SW480 (cell line): ENCODE data around the gene PHACTR3.

Experiments used
- DNase-seq: peaks from one replicate; pipeline ENCODE4 v3.0.0-alpha.2; 2016; ENCODE audit warnings: low spot score

The PHACTR3 gene

GRCh38 chr20:59646487-59646886 is 42.1 kb downstream of the PHACTR3 start:
- DNase-seq: no peak

DNA sequence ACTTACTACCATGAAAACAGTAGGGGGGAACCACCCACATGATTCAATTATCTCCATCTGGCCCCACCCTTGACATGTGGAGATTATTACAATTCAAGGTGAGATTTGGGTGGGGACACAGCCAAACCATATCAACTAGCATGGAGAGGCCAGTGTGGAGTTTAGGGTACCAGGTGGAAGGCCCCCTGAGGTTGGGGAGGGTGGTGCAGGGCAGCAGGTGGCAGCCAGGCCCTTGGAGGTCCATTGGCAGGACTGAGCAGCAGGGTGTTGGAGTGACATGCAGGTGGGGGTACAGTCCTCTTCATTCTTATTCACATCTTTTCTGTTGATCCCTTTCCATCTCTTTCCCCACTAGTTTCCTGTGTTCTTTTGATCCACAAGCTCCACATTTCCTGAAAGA is 42.9 kb downstream of the PHACTR3 start:
- DNase-seq: no peak

DNA sequence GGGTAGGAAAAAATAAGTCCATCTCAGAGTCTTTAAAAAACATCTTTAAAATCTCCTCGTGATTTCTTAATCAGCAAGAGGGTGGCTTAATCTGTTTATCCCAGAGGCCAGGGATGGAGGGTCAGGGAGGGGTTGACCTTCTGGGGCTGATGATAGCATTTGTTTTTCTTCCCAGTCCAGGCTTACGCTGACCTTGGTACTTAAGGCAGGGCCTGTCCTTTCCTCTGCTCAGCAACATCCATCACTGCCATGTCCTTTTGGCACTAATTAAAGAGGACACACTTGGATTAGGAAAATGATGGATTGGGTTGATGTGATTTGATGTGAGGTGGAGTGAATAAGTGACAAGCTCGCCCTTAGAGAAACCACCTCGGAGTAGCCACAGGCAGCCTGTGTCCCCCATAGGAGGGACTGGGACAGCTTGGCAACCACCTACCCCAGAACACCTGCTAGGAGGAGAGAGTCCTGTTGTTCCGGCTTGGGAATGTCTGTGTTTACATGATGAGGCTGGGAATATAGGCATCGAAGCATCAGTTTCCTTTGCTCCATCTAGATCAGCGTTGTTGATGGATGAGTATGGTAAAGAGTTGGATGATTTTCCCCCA is 44.2 kb downstream of the PHACTR3 start:
- DNase-seq: no peak

GRCh38 chr20:59650418-59650817 is 46.1 kb downstream of the PHACTR3 start:
- DNase-seq: peak; percentile 58

GRCh38 chr20:59652381-59652780 is 48.0 kb downstream of the PHACTR3 start:
- DNase-seq: no peak

- DNase-seq: no peak
These were observed 52.1 kb downstream of the PHACTR3 start for GRCh38 chr20:59656417-59656816.

DNA sequence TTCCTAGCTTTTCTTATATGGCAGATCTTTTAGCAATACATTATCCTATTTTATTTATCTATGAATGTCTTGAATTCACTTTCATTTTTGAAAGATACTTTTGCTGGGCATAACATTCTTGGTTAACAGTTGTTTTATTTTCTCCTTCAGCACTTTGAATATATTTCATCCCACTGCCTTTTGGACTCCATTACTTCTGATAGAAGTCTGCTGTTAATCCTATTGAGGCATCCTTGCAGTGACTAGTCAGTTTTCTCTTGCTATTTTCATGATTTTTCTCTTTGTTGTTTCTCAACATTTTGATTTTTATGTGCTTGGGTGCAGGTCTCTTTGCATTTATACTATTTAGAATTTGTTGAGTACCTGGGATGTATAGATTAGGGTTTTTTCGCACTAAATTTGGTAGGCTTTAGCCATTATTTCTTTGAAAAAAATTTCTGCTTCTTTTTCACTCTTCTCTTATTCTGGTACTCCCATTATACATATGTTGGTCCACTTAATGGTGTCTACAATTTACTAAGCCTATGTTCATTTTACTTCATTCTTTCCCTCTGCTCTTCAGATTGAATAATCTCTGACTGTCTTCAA is 53.2 kb downstream of the PHACTR3 start:
- DNase-seq: no peak

- DNase-seq: no peak
These were observed 56.1 kb downstream of the PHACTR3 start for GRCh38 chr20:59660471-59660870.

GRCh38 chr20:59661153-59661552 is 56.8 kb downstream of the PHACTR3 start:
- no peak for DNase-seq

DNA sequence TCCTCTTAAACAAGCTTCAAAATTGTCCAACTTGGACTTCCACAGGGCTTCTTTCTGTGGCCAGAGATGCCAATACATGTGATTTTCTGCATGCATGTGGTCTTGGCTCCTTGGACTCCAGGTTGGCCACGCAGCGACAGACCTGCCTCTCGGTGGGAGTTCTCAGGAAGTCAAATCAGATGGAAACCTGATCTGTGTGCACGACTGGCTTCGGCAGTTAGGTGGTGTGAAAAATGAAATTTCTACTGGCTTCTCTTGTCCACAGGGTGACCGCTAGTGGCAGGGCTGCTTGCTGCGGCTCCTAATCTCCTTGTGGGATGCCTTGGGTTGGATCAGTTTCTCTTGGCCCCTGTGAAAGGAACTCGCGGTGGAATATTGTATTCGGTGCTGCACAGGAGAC is 57.3 kb downstream of the PHACTR3 start:
- no peak for DNase-seq

DNA sequence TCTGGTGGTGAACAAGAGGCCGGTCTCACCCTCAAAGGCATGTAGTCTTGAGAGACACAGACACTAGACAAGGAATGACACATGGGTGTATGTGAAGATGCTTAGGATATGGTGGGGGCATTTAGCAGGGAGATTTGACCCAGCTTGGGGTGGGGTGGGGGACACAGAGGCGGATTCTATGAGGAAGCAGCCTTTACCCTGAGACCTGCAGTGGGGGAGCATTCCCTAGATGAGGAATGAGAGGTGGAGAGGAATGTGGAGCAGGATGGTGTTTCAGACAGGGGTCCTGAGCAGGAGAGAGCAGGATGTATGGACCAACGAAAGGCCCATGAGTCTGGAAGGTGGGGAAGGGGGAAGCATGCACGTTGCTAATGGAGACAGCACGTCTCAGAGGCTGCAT is 57.8 kb downstream of the PHACTR3 start:
- no peak for DNase-seq

DNA sequence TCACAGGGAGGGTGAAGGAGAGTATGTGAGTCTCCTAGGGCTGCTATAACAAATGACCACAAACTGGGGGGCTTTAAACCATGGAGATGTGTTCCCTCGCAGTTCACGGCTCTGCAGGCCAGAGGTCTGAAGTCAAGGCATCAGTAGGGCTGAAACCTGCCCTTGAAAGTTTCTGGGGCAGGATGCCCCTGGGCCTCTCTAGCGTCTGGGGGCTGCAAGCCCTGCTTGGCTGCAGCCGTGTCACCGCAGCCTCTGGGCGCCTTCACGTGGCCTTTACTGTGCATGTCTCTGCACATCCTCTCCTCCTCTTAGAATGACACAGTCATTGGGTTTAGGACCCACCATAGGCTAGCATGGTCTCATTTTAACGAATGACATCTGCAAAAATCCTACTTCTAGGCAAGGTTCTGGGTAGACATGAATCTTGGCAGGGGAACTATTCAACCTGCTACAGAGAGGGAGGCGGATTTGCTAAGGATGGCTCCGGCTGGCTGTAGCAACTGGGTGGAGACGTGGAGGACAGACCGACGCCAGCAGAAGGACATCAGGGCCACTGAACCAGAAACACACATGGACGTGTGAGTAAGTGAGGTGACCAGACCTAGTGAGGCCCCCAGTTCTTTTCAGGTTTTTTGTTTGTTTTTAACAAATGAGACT is 58.6 kb downstream of the PHACTR3 start:
- no peak for DNase-seq

DNA sequence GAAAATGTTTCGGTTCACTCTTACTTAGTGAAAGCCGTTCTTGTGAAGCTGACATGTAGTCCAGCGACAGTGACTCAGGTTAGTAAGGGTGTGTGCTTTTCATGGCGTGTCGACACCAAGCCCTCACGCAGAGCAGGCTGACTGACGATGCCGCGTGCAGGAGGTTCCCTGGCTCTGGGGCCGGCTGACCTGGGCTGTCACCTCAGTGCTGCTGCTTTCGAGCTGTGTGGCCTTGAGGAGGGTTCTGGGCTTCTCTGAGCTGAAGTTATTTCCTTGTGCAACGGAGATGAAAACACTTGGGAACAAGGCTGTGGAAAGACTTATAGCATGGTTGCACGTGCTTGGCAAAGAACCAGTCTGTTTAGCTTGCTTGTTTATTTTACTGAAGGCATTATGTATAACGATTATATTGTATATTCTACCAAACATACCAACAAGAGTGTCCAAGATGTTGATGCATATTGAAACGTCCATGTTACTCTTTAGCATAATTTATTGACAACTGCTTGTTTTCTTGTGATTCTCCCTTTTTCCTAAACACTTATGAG is 59.2 kb downstream of the PHACTR3 start:
- no peak for DNase-seq

DNA sequence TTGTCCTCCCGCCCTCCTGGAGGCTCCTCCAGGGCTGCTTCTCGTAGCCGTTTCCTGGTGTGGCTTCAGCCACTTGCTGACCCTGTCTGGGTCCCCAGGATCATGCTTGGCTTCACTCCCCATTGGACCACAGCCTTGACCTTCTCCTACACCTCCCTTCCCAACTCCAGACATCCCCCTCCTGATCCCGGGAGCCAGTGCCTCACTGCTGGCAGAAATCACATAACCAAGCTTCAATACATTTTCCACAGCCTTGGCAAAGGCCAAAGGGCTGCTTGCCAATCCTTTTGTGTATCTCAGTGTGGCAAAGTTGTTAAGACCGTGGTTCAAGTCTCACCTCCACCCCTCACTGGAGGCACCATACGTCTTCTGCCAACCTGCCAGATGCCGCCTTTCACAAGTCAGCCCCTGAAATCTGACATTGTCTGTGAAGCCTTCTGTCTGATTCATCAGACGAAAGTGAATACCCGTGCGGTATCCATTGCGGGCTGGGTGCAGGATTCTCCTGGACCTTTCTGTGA is 60.1 kb downstream of the PHACTR3 start:
- no peak for DNase-seq

GRCh38 chr20:59665656-59666555 is 61.6 kb downstream of the PHACTR3 start:
- DNase-seq: no peak

DNA sequence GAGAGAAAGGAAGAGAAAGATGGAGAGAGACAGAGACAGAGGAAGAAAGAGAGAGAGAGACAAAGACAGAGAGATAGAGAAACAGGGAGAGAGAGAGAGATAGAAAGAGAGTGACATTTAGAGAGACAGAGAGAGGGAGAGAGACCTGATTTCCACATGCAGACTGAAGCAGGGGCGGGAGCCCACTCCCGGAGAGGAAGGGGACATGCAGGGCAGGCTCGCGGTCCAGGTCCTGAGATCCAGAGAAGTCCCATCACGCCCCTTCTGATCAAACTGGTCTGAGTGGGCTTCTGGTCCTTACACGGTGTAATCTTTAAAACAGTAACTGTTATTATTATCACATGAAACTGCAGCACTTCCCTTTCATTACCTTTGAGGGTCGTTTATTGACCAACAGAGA is 62.2 kb downstream of the PHACTR3 start:
- no peak for DNase-seq

GRCh38 chr20:59667131-59667530 is 62.8 kb downstream of the PHACTR3 start:
- DNase-seq: no peak

DNA sequence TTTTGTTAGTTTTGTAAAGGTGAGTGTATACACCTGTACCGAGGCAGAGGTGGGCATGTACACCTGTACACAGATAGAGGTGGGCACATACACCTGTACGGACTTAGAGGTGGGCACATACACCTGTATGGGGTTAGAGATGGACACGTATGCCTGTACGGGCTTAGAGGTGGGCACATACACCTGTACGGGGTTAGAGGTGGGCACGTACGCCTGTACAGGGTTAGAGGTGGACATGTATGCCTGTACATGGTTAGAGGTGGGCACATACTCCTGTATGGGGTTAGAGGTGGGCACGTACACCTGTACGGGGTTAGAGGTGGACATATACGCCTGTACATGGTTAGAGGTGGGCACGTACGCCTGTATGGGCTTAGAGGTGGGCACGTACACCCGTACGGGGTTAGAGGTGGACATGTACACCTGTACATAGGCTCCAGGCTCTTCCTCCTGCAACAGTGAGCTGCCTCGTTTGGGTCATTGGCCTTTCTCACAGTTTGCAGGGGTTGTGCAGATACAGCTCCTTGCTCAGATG is 63.7 kb downstream of the PHACTR3 start:
- no peak for DNase-seq

DNA sequence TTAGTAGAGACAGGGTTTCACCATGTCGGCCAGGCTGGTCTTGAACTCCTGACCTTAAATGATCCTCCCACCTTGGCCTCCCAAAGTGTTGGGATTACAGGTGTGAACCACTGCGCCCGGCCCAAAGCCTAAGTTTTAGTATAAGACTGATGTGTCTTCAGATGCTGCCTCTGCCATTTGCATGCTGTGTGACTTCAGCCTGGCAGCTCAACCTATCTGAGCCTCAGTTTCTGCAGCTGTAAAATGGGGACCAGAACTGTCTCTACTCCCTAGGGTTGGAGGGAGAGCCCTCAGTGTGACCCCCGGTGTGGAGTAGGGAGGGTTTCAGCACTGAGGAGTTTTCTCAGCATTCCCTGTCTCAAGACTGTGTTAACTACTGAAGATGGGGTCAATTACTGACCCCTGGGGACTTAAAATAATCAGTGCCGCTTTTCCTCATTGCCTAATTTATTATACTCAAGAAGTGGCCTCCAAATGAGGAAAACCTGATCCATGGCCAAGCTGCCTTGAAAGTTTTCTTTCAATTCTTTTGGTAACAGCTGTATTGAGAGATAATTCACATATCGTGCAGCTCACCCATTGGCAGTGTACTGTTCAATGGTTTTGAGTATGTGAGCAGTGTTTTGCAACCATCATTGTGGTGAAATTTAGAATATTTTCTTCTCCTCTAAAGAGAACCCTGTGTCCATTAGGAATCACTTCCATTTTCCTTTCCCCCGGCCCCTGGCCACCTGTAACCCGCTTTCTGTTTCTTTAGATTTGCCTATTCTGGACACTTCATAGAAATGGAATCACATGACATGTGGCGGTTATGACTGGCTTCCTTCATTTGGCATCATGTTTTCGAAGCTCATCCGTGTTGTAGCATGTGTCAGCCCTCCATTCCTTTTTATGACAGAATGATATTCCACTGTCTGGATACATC is 64.8 kb downstream of the PHACTR3 start:
- DNase-seq: no peak

- no peak for DNase-seq
These were observed 66.6 kb downstream of the PHACTR3 start for GRCh38 chr20:59670786-59671492.
